ENCODE results near the gene BTF3.
"Not testable (repeated sequence)": the region's sequence is repeated elsewhere in the genome, so short reads cannot be mapped to it uniquely, and the experiment has no call there.

BTF3 gene

GRCh38 chr5:73454379-73455036 lies 43.7 kb upstream of the BTF3 start:
- no peak for DNase-seq (ENCODE audit: low read depth)
- TF ChIP-seq CTCF (conservative IDR thresholded peaks at IDR 0.05; ENCODE audit: low read depth, low read length): peak; percentile 91
- H3K4me3 ChIP-seq (ENCODE audit: low read length): no peak overlapping the region

GRCh38 chr5:73456462-73456861 lies 41.8 kb upstream of the BTF3 start:
- not testable (repeated sequence) for DNase-seq (ENCODE audit: low read depth); H3K4me3 ChIP-seq (ENCODE audit: low read length)

GRCh38 chr5:73459366-73459765 lies 38.9 kb upstream of the BTF3 start:
- TF ChIP-seq CTCF (conservative IDR thresholded peaks at IDR 0.05; ENCODE audit: low read depth, low read length): no peak
- DNase-seq (ENCODE audit: low read depth): no peak
- H3K4me3 ChIP-seq (ENCODE audit: low read length): no peak overlapping the region

- H3K4me3 ChIP-seq (ENCODE audit: low read length): no peak overlapping the region
- no peak for DNase-seq (ENCODE audit: low read depth)
- TF ChIP-seq CTCF (conservative IDR thresholded peaks at IDR 0.05; ENCODE audit: low read depth, low read length): no peak
These were observed 38.1 kb upstream of the BTF3 start for GRCh38 chr5:73460133-73460532.

GRCh38 chr5:73464016-73464745 lies 34.1 kb upstream of the BTF3 start:
- DNase-seq (ENCODE audit: low read depth): no peak
- no peak for TF ChIP-seq CTCF (conservative IDR thresholded peaks at IDR 0.05; ENCODE audit: low read depth, low read length)
- H3K4me3 ChIP-seq (ENCODE audit: low read length): no peak overlapping the region

- DNase-seq (ENCODE audit: low read depth): not testable (repeated sequence)
These were observed 29.6 kb upstream of the BTF3 start for GRCh38 chr5:73468638-73469037.

GRCh38 chr5:73469878-73470277 lies 28.4 kb upstream of the BTF3 start:
- no peak overlapping the region for H3K4me3 ChIP-seq (ENCODE audit: low read length)
- TF ChIP-seq CTCF (conservative IDR thresholded peaks at IDR 0.05; ENCODE audit: low read depth, low read length): no peak
- no peak for DNase-seq (ENCODE audit: low read depth)

More at GRCh38 chr5:73468638-73469037, 29.6 kb upstream of the BTF3 start:
- H3K4me3 ChIP-seq (ENCODE audit: low read length): not testable (repeated sequence)

GRCh38 chr5:73471654-73472053 lies 26.6 kb upstream of the BTF3 start:
- no peak for TF ChIP-seq CTCF (conservative IDR thresholded peaks at IDR 0.05; ENCODE audit: low read depth, low read length)
- DNase-seq (ENCODE audit: low read depth): no peak
- no peak overlapping the region for H3K4me3 ChIP-seq (ENCODE audit: low read length)
